Activated B cell treated with CpG ODN at 0.5 μM for 24 hours (primary cell): Measurements from ENCODE around the gene TBC1D32. TPM values are rescaled to one million over a fixed set of nuclear protein-coding genes. Genes with fewer than 3 reads are reported as not detected.
"Not testable (repeated sequence)": the region's sequence is repeated elsewhere in the genome, so short reads cannot be mapped to it uniquely, and the experiment has no call there.

Experiments used
- ATAC-seq: fragments of 200-7000 bp; cut with Tn5 transposase; one replicate; pipeline ENCODE4 v1.10.0; 2021; ENCODE audit warnings: low read depth, mild to moderate bottlenecking, moderate library complexity
- CTCF ChIA-PET: fragments of 350-600 bp; sonication (Branson Sonifier 250); formaldehyde crosslinking; loops from one replicate; lab custom pipeline; 2021; ENCODE audit warnings: antibody characterized with exemption; lab: Charles Lee
- POLR2A ChIA-PET: fragments of 350-600 bp; sonication (Branson Sonifier 250); formaldehyde crosslinking; loops from one replicate; lab custom pipeline; 2021; ENCODE audit warnings: antibody characterized with exemption; lab: Charles Lee
- DNase-seq: peaks from one replicate; pipeline ENCODE4 v3.0.0; 2022
- H3K27ac Mint-ChIP-seq: one replicate; pipeline ENCODE4 v1.8.0; 2020; ENCODE audit warnings: mixed read lengths
- H3K27me3 Mint-ChIP-seq: one replicate; pipeline ENCODE4 v1.8.0; 2021; ENCODE audit warnings: mixed read lengths
- H3K36me3 Mint-ChIP-seq: one replicate; pipeline ENCODE4 v1.8.0; 2021; ENCODE audit warnings: low read depth, mixed read lengths
- H3K4me1 Mint-ChIP-seq: one replicate; pipeline ENCODE4 v1.8.0; 2021; ENCODE audit warnings: mixed read lengths
- H3K4me3 Mint-ChIP-seq: one replicate; pipeline ENCODE4 v1.8.0; 2020; ENCODE audit warnings: mild to moderate bottlenecking, mixed read lengths
- H3K9me3 Mint-ChIP-seq: one replicate; pipeline ENCODE4 v1.8.0; 2020; ENCODE audit warnings: mixed read lengths
- intact Hi-C: fragments of 100-400 bp; cut with micrococcal nuclease; formaldehyde crosslinking; loops from one replicate; pipeline ENCODE4 v1.15.1; 2024
- total RNA-seq: library from RNA; stranded (reverse); gene quantifications from 2 replicates; pipeline ENCODE4 v1.2.3, GENCODE V29; 2022
- TF ChIP-seq, protein P1 (sequence below): fragments of 200-600 bp; IDR thresholded peaks from one replicate; pipeline ENCODE4 v1.8.0; 2022; ENCODE audit warnings: antibody characterized with exemption, mild to moderate bottlenecking

The TBC1D32 gene
- total RNA-seq, 1 donor from 2014 or later: 17.8 TPM

DNA sequence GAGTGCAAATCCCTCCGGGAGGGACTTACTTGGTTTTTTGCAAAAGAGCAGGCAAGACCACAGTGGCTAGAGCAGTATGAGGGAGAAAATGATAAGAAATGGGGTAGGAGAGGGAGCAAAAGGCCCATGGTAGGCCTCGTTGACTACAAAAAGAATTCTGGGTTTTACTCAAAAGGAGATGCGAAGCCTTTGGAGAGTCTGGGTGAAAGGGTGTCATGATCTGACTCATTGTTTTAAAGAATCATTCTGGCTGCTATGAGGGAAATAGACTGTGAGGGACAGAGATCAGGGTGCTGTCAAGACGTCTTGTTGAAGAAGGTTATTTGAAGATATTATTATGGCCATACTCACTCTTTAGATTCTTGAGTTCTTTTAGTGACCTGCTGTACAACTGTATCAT lies 13.0 kb downstream of the TBC1D32 start:
- intact Hi-C loops: no loop called here
- ChIA-PET POLR2A (no interaction called here), CTCF (interaction anchor here (1.3 kb wide), 1 partner anchor 17 kb away, joined by 3 read pairs; no protein-coding TSS in a partner anchor)
- Mint-ChIP-seq H3K27ac (no peak overlapping the region), H3K4me3 (no peak overlapping the region), H3K36me3 (peaks cover 17% of the 10 kb centered on the region), H3K27me3 (no peaks in the 10 kb centered on the region), H3K4me1 (no peaks in the 10 kb centered on the region), H3K9me3 (no peaks in the 10 kb centered on the region)
- DNase-seq: no peak
- no peak for ATAC-seq
- TF ChIP-seq, protein P1, sequence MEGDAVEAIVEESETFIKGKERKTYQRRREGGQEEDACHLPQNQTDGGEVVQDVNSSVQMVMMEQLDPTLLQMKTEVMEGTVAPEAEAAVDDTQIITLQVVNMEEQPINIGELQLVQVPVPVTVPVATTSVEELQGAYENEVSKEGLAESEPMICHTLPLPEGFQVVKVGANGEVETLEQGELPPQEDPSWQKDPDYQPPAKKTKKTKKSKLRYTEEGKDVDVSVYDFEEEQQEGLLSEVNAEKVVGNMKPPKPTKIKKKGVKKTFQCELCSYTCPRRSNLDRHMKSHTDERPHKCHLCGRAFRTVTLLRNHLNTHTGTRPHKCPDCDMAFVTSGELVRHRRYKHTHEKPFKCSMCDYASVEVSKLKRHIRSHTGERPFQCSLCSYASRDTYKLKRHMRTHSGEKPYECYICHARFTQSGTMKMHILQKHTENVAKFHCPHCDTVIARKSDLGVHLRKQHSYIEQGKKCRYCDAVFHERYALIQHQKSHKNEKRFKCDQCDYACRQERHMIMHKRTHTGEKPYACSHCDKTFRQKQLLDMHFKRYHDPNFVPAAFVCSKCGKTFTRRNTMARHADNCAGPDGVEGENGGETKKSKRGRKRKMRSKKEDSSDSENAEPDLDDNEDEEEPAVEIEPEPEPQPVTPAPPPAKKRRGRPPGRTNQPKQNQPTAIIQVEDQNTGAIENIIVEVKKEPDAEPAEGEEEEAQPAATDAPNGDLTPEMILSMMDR: no peak

DNA sequence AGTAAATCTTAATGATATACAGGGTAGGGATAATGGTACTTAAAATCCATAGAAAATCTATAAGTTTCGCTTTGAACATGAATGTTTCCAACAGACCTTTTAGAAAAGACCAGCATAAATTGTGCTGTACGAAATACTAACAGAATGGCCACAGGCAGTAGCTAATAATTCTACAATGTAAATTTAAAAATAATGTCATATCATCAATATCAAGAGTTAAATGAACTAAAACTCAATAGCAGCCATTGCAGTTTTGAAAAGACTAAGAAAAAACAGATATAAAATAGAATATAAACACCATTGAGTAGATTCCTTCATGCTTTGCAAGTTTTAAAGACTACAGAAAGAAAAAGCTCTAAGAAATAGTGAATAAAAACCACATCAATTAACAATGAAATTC lies 14.7 kb downstream of the TBC1D32 start:
- Mint-ChIP-seq H3K9me3 (no peaks in the 10 kb centered on the region), H3K4me3 (no peak overlapping the region)
- CTCF ChIA-PET: interaction anchor here (1.0 kb wide), 1 partner anchor 13 kb away, joined by 3 read pairs; no protein-coding TSS in a partner anchor

DNA sequence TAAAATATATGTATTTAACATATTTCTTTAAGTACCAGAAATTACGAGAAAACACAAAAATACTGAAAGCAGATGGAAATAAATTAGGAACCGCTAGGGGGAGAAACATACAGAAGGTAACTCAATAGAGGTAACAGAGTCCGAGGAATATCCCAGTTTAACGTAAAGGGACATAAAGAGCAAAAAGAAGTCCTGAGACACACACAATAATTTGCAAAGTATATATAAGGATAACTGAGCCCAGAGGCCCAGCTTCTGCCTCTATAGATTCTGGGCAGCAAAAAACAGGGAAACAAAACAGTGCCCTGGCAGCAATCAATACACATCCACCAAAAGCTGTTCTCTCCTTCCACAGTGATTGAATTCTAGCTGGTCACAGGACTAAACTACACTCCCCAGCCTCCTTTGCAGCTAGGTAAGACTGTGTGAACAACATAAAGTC lies 15.1 kb downstream of the TBC1D32 start:
- intact Hi-C loops: no loop called here
- POLR2A ChIA-PET: interaction anchor here (0.7 kb wide), 1 partner anchor 16 kb away, joined by 3 read pairs; the partner anchor contains the start of gene TBC1D32
- Mint-ChIP-seq H3K9me3 (no peaks in the 10 kb centered on the region), H3K36me3 (peaks cover 26% of the 10 kb centered on the region), H3K27me3 (no peaks in the 10 kb centered on the region), H3K4me3 (no peak overlapping the region), H3K27ac (no peak overlapping the region), H3K4me1 (no peaks in the 10 kb centered on the region)
- no peak for DNase-seq
- ATAC-seq: no peak
- CTCF ChIA-PET: no interaction called here
- TF ChIP-seq, protein P1: no peak

More for the DNA sequence above, 14.7 kb downstream of the TBC1D32 start:
- Mint-ChIP-seq H3K27ac (no peak overlapping the region), H3K4me1 (no peaks in the 10 kb centered on the region), H3K36me3 (peaks cover 22% of the 10 kb centered on the region), H3K27me3 (no peaks in the 10 kb centered on the region)
- intact Hi-C loops: no loop called here
- TF ChIP-seq, protein P1: no peak
- POLR2A ChIA-PET: interaction anchor here (0.7 kb wide), 1 partner anchor 15 kb away, joined by 3 read pairs; the partner anchor contains the start of gene TBC1D32
- no peak for ATAC-seq
- DNase-seq: no peak

DNA sequence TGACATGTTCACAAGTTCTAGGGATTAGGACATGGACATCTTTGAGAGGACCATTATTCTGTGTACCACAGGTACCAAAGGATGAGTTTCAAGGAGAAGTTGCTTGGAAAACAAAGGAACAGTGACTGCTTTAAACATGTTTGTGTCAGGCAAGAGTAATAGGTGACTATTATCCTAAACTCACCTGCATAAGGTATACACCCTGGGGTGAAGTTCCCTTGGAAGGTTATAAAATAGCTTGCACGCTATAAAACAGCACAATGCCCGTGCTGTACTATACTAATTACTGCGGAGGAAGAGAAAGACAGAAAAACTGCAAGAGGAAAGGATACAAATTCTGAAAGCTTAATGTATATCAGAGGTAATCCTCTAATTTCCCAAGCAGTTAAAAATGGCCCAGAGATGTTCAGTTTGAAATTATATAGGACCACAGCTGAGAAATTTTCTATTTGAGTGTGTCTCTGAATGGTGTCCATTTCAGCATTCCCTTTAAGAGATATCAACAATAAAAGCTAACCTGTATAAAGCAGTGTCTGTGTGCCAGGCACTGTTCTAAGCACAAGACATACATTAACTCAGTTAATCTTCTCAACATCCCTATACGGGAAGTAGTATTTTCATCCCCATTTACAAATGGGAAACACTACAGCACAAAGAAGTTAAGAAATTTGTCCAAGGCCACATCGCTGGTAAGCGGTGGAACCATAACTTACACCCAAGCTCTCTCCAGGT lies 19.7 kb downstream of the TBC1D32 start:
- intact Hi-C loops: no loop called here
- H3K27ac Mint-ChIP-seq: no peak overlapping the region
- H3K4me3 Mint-ChIP-seq: no peak overlapping the region
- no peaks in the 10 kb centered on the region for H3K27me3 Mint-ChIP-seq
- ChIA-PET CTCF (no interaction called here), POLR2A (no interaction called here)
- no peak for ATAC-seq
- peaks cover 30% of the 10 kb centered on the region for H3K36me3 Mint-ChIP-seq
- peaks cover 4% of the 10 kb centered on the region for H3K9me3 Mint-ChIP-seq
- TF ChIP-seq, protein P1: no peak
- no peak for DNase-seq
- H3K4me1 Mint-ChIP-seq: no peaks in the 10 kb centered on the region

DNA sequence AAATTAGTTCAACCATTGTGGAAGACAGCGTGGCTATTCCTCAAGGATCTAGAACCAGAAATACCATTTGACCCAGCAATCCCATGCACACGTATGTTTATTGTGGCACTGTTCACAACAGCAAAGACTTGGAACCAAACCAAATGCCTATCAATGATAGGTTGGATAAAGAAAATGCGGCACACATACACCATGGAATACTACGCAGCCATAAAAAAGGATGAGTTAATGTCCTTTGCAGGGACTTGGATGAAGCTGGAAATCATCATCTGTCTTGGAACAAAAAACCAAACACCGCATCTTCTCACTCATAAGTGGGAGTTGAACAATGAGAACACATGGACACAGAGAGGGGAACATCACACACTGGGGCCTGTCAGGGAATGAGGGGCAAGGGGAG lies 22.5 kb downstream of the TBC1D32 start:
- H3K27ac Mint-ChIP-seq, CTCF ChIA-PET, POLR2A ChIA-PET, H3K27me3 Mint-ChIP-seq, H3K9me3 Mint-ChIP-seq, DNase-seq, intact Hi-C loops, H3K4me1 Mint-ChIP-seq, H3K4me3 Mint-ChIP-seq, ATAC-seq: not testable (repeated sequence)
- peaks cover 25% of the 10 kb centered on the region for H3K36me3 Mint-ChIP-seq
